Peyer's patch (tissue), 4 donors: ENCODE results near the gene PRSS57.

Experiments used
- POLR2A ChIP-seq, 2 donors: fragments of 450-650 bp; IDR thresholded peaks; one replicate each; pipeline ENCODE4 v1.5.1; 2017; ENCODE audit warnings: antibody characterized with exemption in 2 of 2, mild to moderate bottlenecking in 2 of 2, moderate library complexity in 2 of 2
- TF ChIP-seq, protein P1 (sequence below), 6 experiments: fragments of 450-650 bp in 4 of 6; fragments of 200-600 bp in 2 of 6; sonication (generic) in 1 of 6; IDR thresholded peaks; one replicate each; pipeline ENCODE4 v1.5.1; 2017 to 2019; ENCODE audit warnings: antibody characterized with exemption in 6 of 6, mild to moderate bottlenecking in 3 of 6, moderate library complexity in 1 of 6

DNA sequence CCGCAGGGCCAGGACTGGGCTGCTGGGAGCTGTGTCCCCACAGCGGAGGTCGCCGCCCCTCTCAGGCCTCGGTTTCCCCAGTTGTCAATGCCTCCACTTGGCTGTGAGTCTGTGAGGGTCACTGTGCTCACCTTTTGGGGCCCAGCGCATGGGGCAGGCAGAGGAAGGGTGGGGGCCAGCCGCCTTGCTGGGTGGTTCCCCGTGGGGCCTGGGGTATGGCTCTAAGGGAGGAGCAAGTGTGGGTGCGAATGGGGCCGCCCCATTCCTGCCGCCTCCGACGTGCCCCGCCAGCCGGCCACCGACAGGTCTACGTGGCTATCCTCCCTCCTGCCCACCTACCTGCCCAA lies 56.4 kb downstream of the PRSS57 start:
- TF ChIP-seq, protein P1, sequence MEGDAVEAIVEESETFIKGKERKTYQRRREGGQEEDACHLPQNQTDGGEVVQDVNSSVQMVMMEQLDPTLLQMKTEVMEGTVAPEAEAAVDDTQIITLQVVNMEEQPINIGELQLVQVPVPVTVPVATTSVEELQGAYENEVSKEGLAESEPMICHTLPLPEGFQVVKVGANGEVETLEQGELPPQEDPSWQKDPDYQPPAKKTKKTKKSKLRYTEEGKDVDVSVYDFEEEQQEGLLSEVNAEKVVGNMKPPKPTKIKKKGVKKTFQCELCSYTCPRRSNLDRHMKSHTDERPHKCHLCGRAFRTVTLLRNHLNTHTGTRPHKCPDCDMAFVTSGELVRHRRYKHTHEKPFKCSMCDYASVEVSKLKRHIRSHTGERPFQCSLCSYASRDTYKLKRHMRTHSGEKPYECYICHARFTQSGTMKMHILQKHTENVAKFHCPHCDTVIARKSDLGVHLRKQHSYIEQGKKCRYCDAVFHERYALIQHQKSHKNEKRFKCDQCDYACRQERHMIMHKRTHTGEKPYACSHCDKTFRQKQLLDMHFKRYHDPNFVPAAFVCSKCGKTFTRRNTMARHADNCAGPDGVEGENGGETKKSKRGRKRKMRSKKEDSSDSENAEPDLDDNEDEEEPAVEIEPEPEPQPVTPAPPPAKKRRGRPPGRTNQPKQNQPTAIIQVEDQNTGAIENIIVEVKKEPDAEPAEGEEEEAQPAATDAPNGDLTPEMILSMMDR (IDR thresholded peaks at IDR 0.05): no peak
- no peak for TF ChIP-seq POLR2A (IDR thresholded peaks at IDR 0.05)
